GM12875 (cell line): ENCODE measurements around the gene SLC27A4.
"Not testable (repeated sequence)": the region's sequence is repeated elsewhere in the genome, so short reads cannot be mapped to it uniquely, and the experiment has no call there.

Experiments
- H3K4me3 ChIP-seq: one replicate; pipeline ENCODE4 v1.5.1; 2011; ENCODE audit warnings: low read depth, low read length, control low read depth
- TF ChIP-seq, protein P1 (sequence below): IDR thresholded peaks from 2 replicates; pipeline ENCODE4 v1.5.1; 2011; ENCODE audit warnings: low read depth, mild to moderate bottlenecking, control low read depth, inconsistent platforms, low read length, moderate library complexity, borderline replicate concordance; ENCODE audit not compliant: insufficient read depth

Gene SLC27A4

DNA sequence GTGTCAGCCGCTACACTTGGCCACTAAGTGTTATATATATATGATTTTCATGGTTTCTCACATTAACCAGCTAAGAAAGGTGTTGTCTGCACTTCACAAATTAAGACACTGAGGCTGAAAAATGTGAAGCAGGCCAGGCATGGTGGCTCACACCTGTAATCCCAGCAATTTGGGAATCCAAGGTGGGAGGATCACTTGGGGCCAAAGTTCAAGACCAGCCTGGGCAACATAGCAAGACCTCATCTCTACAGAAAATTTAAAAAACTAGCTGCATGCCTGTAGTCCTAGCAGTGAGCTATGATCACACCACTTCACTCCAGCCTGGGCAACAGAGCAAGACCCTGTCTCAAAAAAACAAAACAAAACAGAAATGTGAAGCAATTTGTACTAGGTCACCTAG is 15.9 kb upstream of the SLC27A4 start:
- TF ChIP-seq, protein P1, sequence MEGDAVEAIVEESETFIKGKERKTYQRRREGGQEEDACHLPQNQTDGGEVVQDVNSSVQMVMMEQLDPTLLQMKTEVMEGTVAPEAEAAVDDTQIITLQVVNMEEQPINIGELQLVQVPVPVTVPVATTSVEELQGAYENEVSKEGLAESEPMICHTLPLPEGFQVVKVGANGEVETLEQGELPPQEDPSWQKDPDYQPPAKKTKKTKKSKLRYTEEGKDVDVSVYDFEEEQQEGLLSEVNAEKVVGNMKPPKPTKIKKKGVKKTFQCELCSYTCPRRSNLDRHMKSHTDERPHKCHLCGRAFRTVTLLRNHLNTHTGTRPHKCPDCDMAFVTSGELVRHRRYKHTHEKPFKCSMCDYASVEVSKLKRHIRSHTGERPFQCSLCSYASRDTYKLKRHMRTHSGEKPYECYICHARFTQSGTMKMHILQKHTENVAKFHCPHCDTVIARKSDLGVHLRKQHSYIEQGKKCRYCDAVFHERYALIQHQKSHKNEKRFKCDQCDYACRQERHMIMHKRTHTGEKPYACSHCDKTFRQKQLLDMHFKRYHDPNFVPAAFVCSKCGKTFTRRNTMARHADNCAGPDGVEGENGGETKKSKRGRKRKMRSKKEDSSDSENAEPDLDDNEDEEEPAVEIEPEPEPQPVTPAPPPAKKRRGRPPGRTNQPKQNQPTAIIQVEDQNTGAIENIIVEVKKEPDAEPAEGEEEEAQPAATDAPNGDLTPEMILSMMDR = no peak
- H3K4me3 ChIP-seq = no peak overlapping the region

DNA sequence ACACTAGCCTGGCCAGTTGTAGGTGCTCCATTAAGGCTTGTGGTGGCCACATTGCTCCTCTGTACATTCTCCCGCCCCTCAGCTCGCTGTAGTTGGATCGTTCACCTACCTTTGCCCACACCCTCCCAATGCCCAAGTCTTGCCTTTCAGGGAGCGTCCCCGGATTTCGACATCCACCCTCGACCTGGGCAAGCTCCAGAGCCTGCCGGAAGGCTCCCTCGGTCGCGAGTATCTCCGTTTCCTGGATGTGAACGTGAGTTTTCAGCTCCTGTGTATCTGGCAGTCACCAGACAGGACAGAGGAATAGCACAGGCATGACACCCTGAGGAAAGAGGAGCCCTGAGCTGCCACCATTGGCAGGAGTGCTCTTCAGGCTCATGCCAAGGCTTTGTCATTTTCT is 14.7 kb upstream of the SLC27A4 start:
- TF ChIP-seq, protein P1 = no peak
- no peak overlapping the region for H3K4me3 ChIP-seq

DNA sequence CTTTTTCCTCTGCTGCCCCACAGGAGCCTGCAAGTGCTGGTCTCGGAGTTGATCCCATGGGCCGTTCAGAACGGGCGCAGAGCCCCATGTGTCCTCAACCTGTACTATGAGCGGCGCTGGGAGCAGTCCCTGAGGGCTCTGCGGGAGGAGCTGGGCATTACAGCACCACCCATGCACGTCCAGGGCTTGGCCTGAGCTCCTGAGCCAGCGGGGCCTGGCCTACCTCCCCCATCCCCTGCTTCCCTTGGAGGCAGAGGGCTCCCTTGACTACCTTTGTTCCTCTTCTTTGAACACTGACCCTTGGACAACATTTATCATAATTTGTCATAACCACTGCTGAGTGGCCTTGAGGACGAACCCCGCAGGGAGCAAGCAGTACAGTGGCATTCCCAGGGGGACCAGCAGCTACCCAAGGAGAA is 6.9 kb upstream of the SLC27A4 start:
- TF ChIP-seq, protein P1 = no peak
- H3K4me3 ChIP-seq = no peak overlapping the region

DNA sequence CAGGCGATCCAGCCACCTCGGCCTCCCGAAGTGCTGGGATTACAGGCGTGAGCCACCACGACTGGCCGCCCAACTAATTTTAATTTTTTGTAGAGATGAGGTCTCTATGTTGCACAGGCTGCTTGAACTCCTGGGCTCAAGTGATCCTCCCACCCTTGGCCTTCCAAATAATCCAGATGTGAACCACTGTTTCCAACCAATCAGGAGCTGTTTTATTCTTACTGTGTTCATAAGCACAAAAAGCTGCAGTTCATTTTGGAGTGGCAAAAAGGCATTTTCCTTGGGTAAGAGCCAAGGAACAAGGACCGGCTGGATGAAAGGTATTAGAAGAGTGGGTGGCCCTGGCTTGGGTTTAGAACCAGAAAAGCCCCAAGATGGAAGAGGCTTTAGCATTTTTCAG is 5.2 kb upstream of the SLC27A4 start:
- TF ChIP-seq, protein P1 = no peak

DNA sequence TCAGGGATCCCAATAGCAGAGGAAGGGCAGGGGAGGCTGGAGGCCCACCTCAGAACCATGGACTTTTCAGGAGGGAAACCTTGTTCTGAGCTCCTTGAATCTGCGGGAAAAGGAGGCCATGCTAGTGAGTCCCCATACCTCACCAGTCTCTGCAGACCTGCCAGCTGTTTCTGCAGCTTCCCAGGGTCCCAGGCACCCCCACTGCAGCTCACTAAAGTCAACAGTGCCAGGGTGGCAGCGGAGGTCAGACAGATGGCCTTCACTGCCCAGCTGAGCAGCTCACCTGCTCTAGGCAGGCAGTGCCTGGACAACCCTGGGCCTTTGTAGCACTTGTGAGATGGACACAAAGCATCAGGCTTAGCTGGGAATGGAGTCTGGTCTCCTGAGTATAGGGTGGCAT is 4.4 kb upstream of the SLC27A4 start:
- TF ChIP-seq, protein P1 = no peak
- H3K4me3 ChIP-seq = no peak overlapping the region

More for the DNA sequence above, 5.2 kb upstream of the SLC27A4 start:
- no peak overlapping the region for H3K4me3 ChIP-seq

GRCh38 chr9:128337936-128338335 is 2.4 kb upstream of the SLC27A4 start:
- TF ChIP-seq, protein P1 = no peak
- no peak overlapping the region for H3K4me3 ChIP-seq

- H3K4me3 ChIP-seq = not testable (repeated sequence)
Observed at GRCh38 chr9:128338852-128339614, 1.3 kb upstream of the SLC27A4 start.
